ENCODE results near the gene TTLL13. TPM values are rescaled to one million over a fixed set of nuclear protein-coding genes. Genes with fewer than 3 reads are reported as not detected.

Gene TTLL13
- total and polyA plus RNA-seq, 9 of the 15 experiments (the other 6 are each of a cell fraction or from before 2014, with no cell fraction given), result 0.05 to 0.24 (median 0.11) TPM; not detected in 1

- no peak for TF ChIP-seq HNRNPK (IDR thresholded peaks at IDR 0.05; ENCODE audit: low read depth, low read length, poor library complexity, severe bottlenecking)
- no peak for TF ChIP-seq WHSC1 (IDR thresholded peaks at IDR 0.05; ENCODE audit: low read length)
- no peak for TF ChIP-seq DACH1 (IDR thresholded peaks at IDR 0.05; ENCODE audit: partially characterized antibody)
- no peak for TF ChIP-seq TAF9B (IDR thresholded peaks at IDR 0.05; ENCODE audit: partially characterized antibody)
- TF ChIP-seq RREB1 (CRISPR knock-in tag; IDR thresholded peaks at IDR 0.05), result no peak
- TF ChIP-seq HNRNPUL1 (IDR thresholded peaks at IDR 0.05; ENCODE audit: low read length), result no peak
- no peak; the same call in 1 of the 2 replicates for TF ChIP-seq LARP7 (IDR thresholded peaks at IDR 0.05)
- TF ChIP-seq POLR2AphosphoS2 (IDR thresholded peaks at IDR 0.05; ENCODE audit: low read length), result no peak
- TF ChIP-seq ZBED1 (IDR thresholded peaks at IDR 0.05), result no peak
- TF ChIP-seq MEIS2 (IDR thresholded peaks at IDR 0.05; ENCODE audit: partially characterized antibody), result no peak
- no peak for TF ChIP-seq GTF2E2 (tag; IDR thresholded peaks at IDR 0.05)
- TF ChIP-seq NONO (IDR thresholded peaks at IDR 0.05; ENCODE audit: low read depth in 2 of 2, low read length in 1 of 2), result no peak
- no peak for TF ChIP-seq STAT6 (CRISPR knock-in tag; IDR thresholded peaks at IDR 0.05)
- no peak for TF ChIP-seq ZBTB33 (CRISPR knock-in tag; IDR thresholded peaks at IDR 0.05)
- TF ChIP-seq MLLT1 (IDR thresholded peaks at IDR 0.05), result no peak
- TF ChIP-seq ZBTB1 (CRISPR knock-in tag; IDR thresholded peaks at IDR 0.05; ENCODE audit: borderline replicate concordance, low read depth), result no peak
- TF ChIP-seq CBFA2T2 (conservative IDR thresholded peaks at IDR 0.05), result no peak
Observed at GRCh38 chr15:90249203-90249863, at the start of gene TTLL13 (continued).

Measured in K562 (cell line).